Body of pancreas (tissue), 4 donors: ENCODE results near the gene E2F7. TPM values are rescaled to one million over a fixed set of nuclear protein-coding genes. Genes with fewer than 3 reads are reported as not detected.

Source experiments
- ATAC-seq: fragments of 150-250 bp; one replicate; pipeline ENCODE4 v1.9.1; 2016
- DNase-seq, 4 donors: peaks; one replicate each; pipeline ENCODE4 v3.0.0-alpha.2; 2019
- H3K27ac ChIP-seq, 4 donors: fragments of 200-600 bp; sonication (generic); 1 replicate in 3 of 4; 2 replicates in 1 of 4; pipeline versions ENCODE4 v1.5.1 to v1.6.1; 2016 to 2019; ENCODE audit warnings: mild to moderate bottlenecking in 1 of 4, mixed read lengths in 1 of 4, moderate library complexity in 1 of 4
- H3K27me3 ChIP-seq, 2 donors: fragments of 200-600 bp; sonication (generic); one replicate each; pipeline ENCODE4 v1.6.0; 2016; ENCODE audit warnings: mild to moderate bottlenecking in 1 of 2
- H3K36me3 ChIP-seq, 2 donors: fragments of 200-600 bp; sonication (generic); replicated peaks in 1 of 2; 2 replicates each; pipeline ENCODE4 v1.5.1; 2016; ENCODE audit warnings: low read depth in 2 of 2; ENCODE audit not compliant: insufficient read depth in 1 of 2
- H3K4me1 ChIP-seq: fragments of 200-600 bp; sonication (generic); one replicate; pipeline ENCODE4 v1.6.0; 2016
- H3K4me3 ChIP-seq, 2 donors: fragments of 200-600 bp; sonication (generic); 1 replicate in 1 of 2; 2 replicates in 1 of 2; pipeline ENCODE4 v1.5.1; 2016 to 2019
- H3K9me3 ChIP-seq, 3 donors: fragments of 200-600 bp; sonication (generic); 1 replicate in 2 of 3; 2 replicates in 1 of 3; pipeline ENCODE4 v1.5.1; 2016
- CTCF ChIP-seq, 7 experiments: fragments of 450-650 bp in 4 of 7; fragments of 200-600 bp in 3 of 7; sonication (generic) in 3 of 7; IDR thresholded peaks; one replicate each; pipeline ENCODE4 v1.5.1; 2016 to 2019; ENCODE audit warnings: antibody characterized with exemption in 7 of 7
- POLR2A ChIP-seq, 3 donors: fragments of 450-650 bp; IDR thresholded peaks; one replicate each; pipeline ENCODE4 v1.6.1; 2016; ENCODE audit warnings: antibody characterized with exemption in 3 of 3, mild to moderate bottlenecking in 2 of 3
- WGBS, 2 donors: methylation state at CpG; one replicate each; pipeline ENCODE4 v1.1.5; 2017; 5-methylcytosine and 5-hydroxymethylcytosine counted together
- intact Hi-C: fragments of 100-400 bp; cut with DNase I; formaldehyde crosslinking; loops from one replicate; pipeline ENCODE4 v1.15.1; 2023
- total RNA-seq, 2 donors: library from RNA; depleted of rRNA; stranded (reverse); fragments of >200 nt; gene quantifications; one replicate each; pipeline ENCODE4 v1.1.0, GENCODE V29; 2016

The E2F7 gene, protein sequence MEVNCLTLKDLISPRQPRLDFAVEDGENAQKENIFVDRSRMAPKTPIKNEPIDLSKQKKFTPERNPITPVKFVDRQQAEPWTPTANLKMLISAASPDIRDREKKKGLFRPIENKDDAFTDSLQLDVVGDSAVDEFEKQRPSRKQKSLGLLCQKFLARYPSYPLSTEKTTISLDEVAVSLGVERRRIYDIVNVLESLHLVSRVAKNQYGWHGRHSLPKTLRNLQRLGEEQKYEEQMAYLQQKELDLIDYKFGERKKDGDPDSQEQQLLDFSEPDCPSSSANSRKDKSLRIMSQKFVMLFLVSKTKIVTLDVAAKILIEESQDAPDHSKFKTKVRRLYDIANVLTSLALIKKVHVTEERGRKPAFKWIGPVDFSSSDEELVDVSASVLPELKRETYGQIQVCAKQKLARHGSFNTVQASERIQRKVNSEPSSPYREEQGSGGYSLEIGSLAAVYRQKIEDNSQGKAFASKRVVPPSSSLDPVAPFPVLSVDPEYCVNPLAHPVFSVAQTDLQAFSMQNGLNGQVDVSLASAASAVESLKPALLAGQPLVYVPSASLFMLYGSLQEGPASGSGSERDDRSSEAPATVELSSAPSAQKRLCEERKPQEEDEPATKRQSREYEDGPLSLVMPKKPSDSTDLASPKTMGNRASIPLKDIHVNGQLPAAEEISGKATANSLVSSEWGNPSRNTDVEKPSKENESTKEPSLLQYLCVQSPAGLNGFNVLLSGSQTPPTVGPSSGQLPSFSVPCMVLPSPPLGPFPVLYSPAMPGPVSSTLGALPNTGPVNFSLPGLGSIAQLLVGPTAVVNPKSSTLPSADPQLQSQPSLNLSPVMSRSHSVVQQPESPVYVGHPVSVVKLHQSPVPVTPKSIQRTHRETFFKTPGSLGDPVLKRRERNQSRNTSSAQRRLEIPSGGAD
- not detected for total RNA-seq

GRCh38 chr12:77065361-77066204 lies at the start of gene E2F7:
E2F7 (minus strand) TSS chr12:77065569; CDS start chr12:77064635, 934 bp downstream.
- Histone ChIP-seq H3K4me3 (peak within 1 kb of the TSS; percentile 45 to 75), H3K27me3 (no peaks in the 10 kb centered on the region), H3K36me3 (no peaks in the 10 kb centered on the region), H3K9me3 (no peaks in the 10 kb centered on the region), H3K4me1 (peaks cover 7% of the 10 kb centered on the region), H3K27ac (peak within 1 kb of the TSS in 3 of 4 donors; percentile 56 to 65 (median 62))
- DNase-seq (peak; percentile 88 to 92 (median 90)), ATAC-seq (peak; percentile 98)
- intact Hi-C loops: no loop called here
- 0 to 1% methylated on average over 19 to 84 of the region's 87 CpGs for whole genome bisulfite sequencing, 2 donors
- TF ChIP-seq POLR2A (IDR thresholded peaks at IDR 0.05) (peak in 2 of 3 donors; percentile 41 to 53), CTCF (IDR thresholded peaks at IDR 0.05) (no peak)

- Histone ChIP-seq H3K9me3 (peaks cover 0 to 4% (median 0%) of the 10 kb centered on the region in 3 donors), H3K36me3 (no peaks in the 10 kb centered on the region), H3K27ac (no peak overlapping the region), H3K27me3 (no peaks in the 10 kb centered on the region), H3K4me1 (peaks cover under 1% of the 10 kb centered on the region), H3K4me3 (no peak overlapping the region)
- TF ChIP-seq CTCF (IDR thresholded peaks at IDR 0.05) (no peak), POLR2A (IDR thresholded peaks at IDR 0.05) (no peak)
- DNase-seq (no peak), ATAC-seq (no peak)
- WGBS, 2 donors: 74 to 76% methylated on average over 4 of the region's 4 CpGs
- intact Hi-C loops: no loop called here
Measured at GRCh38 chr12:77113971-77114370, 48.6 kb upstream of the E2F7 start.

GRCh38 chr12:77108707-77109106 lies 43.3 kb upstream of the E2F7 start:
- intact Hi-C loops: no loop called here
- no peaks in the 10 kb centered on the region for H3K36me3 ChIP-seq
- ATAC-seq: peak; percentile 38
- WGBS, 2 donors: 18 to 26% methylated on average over 1 of the region's 1 CpG
- no peak overlapping the region for H3K4me3 ChIP-seq
- H3K4me1 ChIP-seq: peaks cover 13% of the 10 kb centered on the region
- H3K27me3 ChIP-seq: no peaks in the 10 kb centered on the region
- peaks cover 0 to 4% (median 0%) of the 10 kb centered on the region in 3 donors for H3K9me3 ChIP-seq
- TF ChIP-seq POLR2A (IDR thresholded peaks at IDR 0.05) (no peak), CTCF (IDR thresholded peaks at IDR 0.05) (no peak)
- H3K27ac ChIP-seq: no peak overlapping the region
- DNase-seq: no peak

DNA sequence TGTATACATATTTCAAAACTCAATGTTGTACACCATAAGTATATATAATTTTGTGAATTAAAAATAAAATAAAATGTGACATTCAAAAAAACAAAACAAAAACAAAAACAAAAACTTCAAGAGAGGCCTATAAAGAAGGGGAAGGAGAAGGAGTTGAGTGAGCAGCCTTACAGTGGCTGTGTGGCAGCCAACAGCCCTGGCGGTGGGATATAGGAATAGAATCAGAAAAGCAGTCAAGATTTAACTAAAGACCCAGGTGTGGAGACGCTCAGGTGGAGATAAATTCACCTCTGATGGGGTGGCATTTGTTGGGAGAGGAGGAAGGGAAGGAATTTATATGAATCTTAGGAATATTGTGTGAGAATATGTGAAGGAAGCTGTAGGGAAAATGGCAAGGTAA lies 41.8 kb upstream of the E2F7 start:
- no peak for DNase-seq
- no peaks in the 10 kb centered on the region for H3K27me3 ChIP-seq
- no peaks in the 10 kb centered on the region for H3K36me3 ChIP-seq
- TF ChIP-seq POLR2A (IDR thresholded peaks at IDR 0.05): no peak
- no peak for TF ChIP-seq CTCF (IDR thresholded peaks at IDR 0.05)
- no peak overlapping the region for H3K4me3 ChIP-seq
- intact Hi-C loops: no loop called here
- H3K9me3 ChIP-seq: peaks cover 0 to 4% (median 0%) of the 10 kb centered on the region in 3 donors
- ATAC-seq: no peak
- peaks cover 13% of the 10 kb centered on the region for H3K4me1 ChIP-seq
- no peak overlapping the region for H3K27ac ChIP-seq
- 88 to 94% methylated on average over 2 of the region's 2 CpGs for WGBS, 2 donors
